H9 (cell line): ENCODE data around the gene ADGRG7. TPM values are rescaled to one million over a fixed set of nuclear protein-coding genes. Genes with fewer than 3 reads are reported as not detected.

Experiments used
- DNase-seq: peaks from one replicate; pipeline ENCODE4 v3.0.0-alpha.2; 2017
- H2AFZ ChIP-seq: one replicate; pipeline ENCODE4 v1.6.1; 2013; ENCODE audit warnings: mild to moderate bottlenecking, low read length, control low read depth, moderate library complexity
- H2AK5ac ChIP-seq: 2 replicates; pipeline ENCODE4 v1.6.1; 2013; ENCODE audit warnings: low read length, control low read depth, mixed read lengths; ENCODE audit not compliant: insufficient read length
- H2BK120ac ChIP-seq: one replicate; pipeline ENCODE4 v1.6.1; 2013; ENCODE audit warnings: low read depth, mild to moderate bottlenecking, low read length, control low read depth, inconsistent platforms; ENCODE audit not compliant: poor library complexity, severe bottlenecking
- H2BK12ac ChIP-seq: 2 replicates; pipeline ENCODE4 v1.6.1; 2013; ENCODE audit warnings: low read length, control low read depth, mixed read lengths, low read depth; ENCODE audit not compliant: insufficient read length
- H2BK15ac ChIP-seq: 2 replicates; pipeline ENCODE4 v1.6.1; 2013; ENCODE audit warnings: low read depth, low read length, control low read depth
- H2BK20ac ChIP-seq: one replicate; pipeline ENCODE4 v1.6.1; 2013; ENCODE audit warnings: low read depth, mild to moderate bottlenecking, low read length, control low read depth, inconsistent platforms; ENCODE audit not compliant: poor library complexity, severe bottlenecking
- H2BK5ac ChIP-seq: 2 replicates; pipeline ENCODE4 v1.6.1; 2013; ENCODE audit warnings: low read length, control low read depth, mixed read lengths; ENCODE audit not compliant: insufficient read length
- H3K14ac ChIP-seq: 2 replicates; pipeline ENCODE4 v1.6.1; 2013; ENCODE audit warnings: low read length, control low read depth; ENCODE audit not compliant: insufficient read depth
- H3K18ac ChIP-seq: 2 replicates; pipeline ENCODE4 v1.6.1; 2013; ENCODE audit warnings: low read depth, mild to moderate bottlenecking, mixed read lengths, low read length, control low read depth; ENCODE audit not compliant: insufficient read length
- H3K23ac ChIP-seq: 2 replicates; pipeline ENCODE4 v1.6.1; 2013; ENCODE audit warnings: low read length, control low read depth, mixed read lengths, low read depth; ENCODE audit not compliant: insufficient read length
- H3K23me2 ChIP-seq: 2 replicates; pipeline ENCODE4 v1.6.1; 2013; ENCODE audit warnings: low read depth, mild to moderate bottlenecking, mixed read lengths, low read length, control low read depth; ENCODE audit not compliant: insufficient read length, poor library complexity, severe bottlenecking
- H3K27ac ChIP-seq: 2 replicates; pipeline ENCODE4 v1.5.1; 2013; ENCODE audit warnings: low read length, control low read depth, mixed read lengths, low read depth; ENCODE audit not compliant: insufficient read length
- H3K27me3 ChIP-seq: 2 replicates; pipeline ENCODE4 v1.6.1; 2013; ENCODE audit warnings: low read length, control low read depth, inconsistent platforms; ENCODE audit not compliant: insufficient read depth
- H3K4ac ChIP-seq: 2 replicates; pipeline ENCODE4 v1.6.1; 2013; ENCODE audit warnings: low read depth, mild to moderate bottlenecking, control low read depth, inconsistent platforms, low read length, moderate library complexity
- H3K4me1 ChIP-seq: 2 replicates; pipeline ENCODE4 v1.6.1; 2013; ENCODE audit warnings: low read length, control low read depth, inconsistent platforms; ENCODE audit not compliant: insufficient read depth
- H3K4me2 ChIP-seq: 2 replicates; pipeline ENCODE4 v1.6.1; 2013; ENCODE audit warnings: low read length, control low read depth, mixed read lengths; ENCODE audit not compliant: insufficient read length, insufficient read depth
- H3K56ac ChIP-seq: 2 replicates; pipeline ENCODE4 v1.6.1; 2013; ENCODE audit warnings: low read depth, mild to moderate bottlenecking, mixed read lengths, low read length, control low read depth; ENCODE audit not compliant: insufficient read length
- H3K79me1 ChIP-seq: 2 replicates; pipeline ENCODE4 v1.6.1; 2013; ENCODE audit warnings: low read depth, mild to moderate bottlenecking, moderate library complexity, low read length, control low read depth, inconsistent platforms; ENCODE audit not compliant: insufficient read depth, poor library complexity, severe bottlenecking
- H3K79me2 ChIP-seq: 2 replicates; pipeline ENCODE4 v1.6.1; 2013; ENCODE audit warnings: low read length, control low read depth, inconsistent platforms; ENCODE audit not compliant: insufficient read depth
- H3K9ac ChIP-seq: 2 replicates; pipeline ENCODE4 v1.6.1; 2013; ENCODE audit warnings: low read length, control low read depth, mixed read lengths; ENCODE audit not compliant: insufficient read length; ENCODE audit errors: extremely low read depth
- H3K9me3 ChIP-seq: one replicate; pipeline ENCODE4 v1.6.1; 2013; ENCODE audit warnings: low read depth, low read length, inconsistent platforms; ENCODE audit not compliant: control insufficient read depth
- H3T11ph ChIP-seq: one replicate; pipeline ENCODE4 v1.6.1; 2013; ENCODE audit warnings: mild to moderate bottlenecking, low read length, control low read depth, inconsistent platforms
- H4K20me1 ChIP-seq: one replicate; pipeline ENCODE4 v1.6.1; 2013; ENCODE audit not compliant: control insufficient read depth, insufficient read length, insufficient read depth
- H4K5ac ChIP-seq: 2 replicates; pipeline ENCODE4 v1.6.1; 2013; ENCODE audit warnings: low read depth, mild to moderate bottlenecking, mixed read lengths, low read length, control low read depth; ENCODE audit not compliant: insufficient read length
- H4K8ac ChIP-seq: replicated peaks from 2 replicates; pipeline ENCODE4 v1.6.1; 2013; ENCODE audit warnings: low read length, control low read depth, mixed read lengths, low read depth; ENCODE audit not compliant: insufficient read length
- H4K91ac ChIP-seq: 2 replicates; pipeline ENCODE4 v1.6.1; 2013; ENCODE audit warnings: low read depth, mild to moderate bottlenecking, moderate library complexity, mixed read lengths, low read length, control low read depth; ENCODE audit not compliant: insufficient read length
- H3K27ac Mint-ChIP-seq, 3 experiments: 2 replicates in 2 of 3; 3 replicates in 1 of 3; pipeline ENCODE4 v1.8.0; 2020 to 2021; ENCODE audit warnings: mixed read lengths in 3 of 3, mild to moderate bottlenecking in 1 of 3, moderate library complexity in 1 of 3
- H3K27me3 Mint-ChIP-seq: 2 replicates; pipeline ENCODE4 v1.8.0; 2021; ENCODE audit warnings: low read depth, mild to moderate bottlenecking, moderate library complexity, mixed read lengths
- H3K36me3 Mint-ChIP-seq, 3 experiments: 2 replicates in 2 of 3; 3 replicates in 1 of 3; pipeline ENCODE4 v1.8.0; 2020 to 2021; ENCODE audit warnings: low read depth in 3 of 3, mixed read lengths in 3 of 3; ENCODE audit not compliant: insufficient read depth in 1 of 3
- H3K4me1 Mint-ChIP-seq, 2 experiments: 2 replicates each; pipeline ENCODE4 v1.8.0; 2020; ENCODE audit warnings: mixed read lengths in 2 of 2
- H3K4me3 Mint-ChIP-seq, 2 experiments: 2 replicates in 1 of 2; 3 replicates in 1 of 2; pipeline ENCODE4 v1.8.0; 2020 to 2021; ENCODE audit warnings: mild to moderate bottlenecking in 2 of 2, mixed read lengths in 2 of 2, moderate library complexity in 1 of 2
- H3K9me3 Mint-ChIP-seq, 2 experiments: 2 replicates in 1 of 2; 3 replicates in 1 of 2; pipeline ENCODE4 v1.8.0; 2020; ENCODE audit warnings: mild to moderate bottlenecking in 2 of 2, mixed read lengths in 2 of 2, moderate library complexity in 1 of 2
- CTCF ChIP-seq: fragments of 200-600 bp; sonication (generic); conservative IDR thresholded peaks from 3 replicates; pipeline ENCODE4 v1.8.0; 2021; ENCODE audit warnings: antibody characterized with exemption, mild to moderate bottlenecking
- WGBS: extraction: QIAGEN DNeasy Blood & Tissue Kit; methylation state at CpG from one replicate; pipeline ENCODE4 v1.1.7; 2013; ENCODE audit warnings: missing lambda C conversion rate, low lambda C conversion rate, mixed read lengths; ENCODE audit not compliant: insufficient read length; ENCODE audit errors: extremely low coverage; 5-methylcytosine and 5-hydroxymethylcytosine counted together
- total RNA-seq: library from RNA; stranded (reverse); gene quantifications from 2 replicates; pipeline ENCODE4 v1.2.1, GENCODE V29; 2021

Gene ADGRG7
- total RNA-seq, 1 experiment from 2014 or later, result not detected

GRCh38 chr3:100640633-100641032 lies 31.2 kb downstream of the ADGRG7 start:
- TF ChIP-seq CTCF, result no peak

More at GRCh38 chr3:100640633-100641032, 31.2 kb downstream of the ADGRG7 start:
- Mint-ChIP-seq H3K27ac (no peak overlapping the region), H3K36me3 (no peaks in the 10 kb centered on the region), H3K4me3 (no peak overlapping the region), H3K27me3 (no peaks in the 10 kb centered on the region; the same call in 1 of the 2 replicates), H3K9me3 (no peaks in the 10 kb centered on the region; a peak in 1 of 5 replicates), H3K4me1 (no peaks in the 10 kb centered on the region)
- no peak overlapping the region for H3K27ac ChIP-seq
- no peak overlapping the region for H2BK20ac ChIP-seq
- H3K18ac ChIP-seq, result no peak overlapping the region
- no peak overlapping the region for H2AFZ ChIP-seq
- no peaks in the 10 kb centered on the region for H3K79me2 ChIP-seq
- no peaks in the 10 kb centered on the region for H3K79me1 ChIP-seq
- H3K56ac ChIP-seq, result no peak overlapping the region
- no peak overlapping the region for H4K5ac ChIP-seq
- no peak overlapping the region for H2BK15ac ChIP-seq
- H3K14ac ChIP-seq, result no peak overlapping the region
- no peak overlapping the region for H3K23ac ChIP-seq
- no peak for DNase-seq
- no peak overlapping the region for H2AK5ac ChIP-seq
- no peak overlapping the region for H3K9ac ChIP-seq
- no peak overlapping the region for H2BK120ac ChIP-seq
- no peak overlapping the region for H2BK12ac ChIP-seq
- no peak overlapping the region for H4K8ac ChIP-seq
- H3K4me2 ChIP-seq, result no peak overlapping the region
- no peaks in the 10 kb centered on the region for H3K4me1 ChIP-seq
- no peaks in the 10 kb centered on the region for H4K20me1 ChIP-seq
- no peak overlapping the region for H3T11ph ChIP-seq
- H3K27me3 ChIP-seq, result no peaks in the 10 kb centered on the region
- no peak overlapping the region for H4K91ac ChIP-seq
- WGBS, result no CpG with 5 or more reads among the region's 5 CpGs
- H3K4ac ChIP-seq, result no peak overlapping the region
- H3K9me3 ChIP-seq, result no peaks in the 10 kb centered on the region
- H3K23me2 ChIP-seq, result no peaks in the 10 kb centered on the region
- H2BK5ac ChIP-seq, result no peak overlapping the region
